Duodenal mucosa (tissue), 2 donors: ENCODE data around the gene NPW.
"Not testable (repeated sequence)": the region's sequence is repeated elsewhere in the genome, so short reads cannot be mapped to it uniquely, and the experiment has no call there.

Experiments
- H3K27ac ChIP-seq: one replicate; pipeline ENCODE4 v1.7.0; 2013; ENCODE audit warnings: low read depth, low read length
- H3K27me3 ChIP-seq, 2 donors: one replicate each; pipeline ENCODE4 v1.7.0; 2013; ENCODE audit warnings: low read length in 2 of 2, control low read depth in 1 of 2; ENCODE audit not compliant: insufficient read depth in 2 of 2, control insufficient read depth in 1 of 2
- H3K36me3 ChIP-seq, 2 donors: one replicate each; pipeline ENCODE4 v1.7.0; 2013; ENCODE audit warnings: low read length in 2 of 2, control low read depth in 1 of 2; ENCODE audit not compliant: insufficient read depth in 2 of 2, control insufficient read depth in 1 of 2
- H3K4me1 ChIP-seq, 2 donors: one replicate each; pipeline ENCODE4 v1.7.0; 2013; ENCODE audit warnings: low read length in 2 of 2, control low read depth in 1 of 2; ENCODE audit not compliant: insufficient read depth in 2 of 2, control insufficient read depth in 1 of 2
- H3K4me3 ChIP-seq, 2 donors: one replicate each; pipeline ENCODE4 v1.7.0; 2013; ENCODE audit warnings: low read length in 2 of 2, low read depth in 1 of 2
- H3K9ac ChIP-seq, 2 donors: one replicate each; pipeline ENCODE4 v1.7.0; 2013; ENCODE audit warnings: low read length in 2 of 2, low read depth in 1 of 2
- H3K9me3 ChIP-seq, 2 donors: one replicate each; pipeline ENCODE4 v1.7.0; 2013; ENCODE audit warnings: low read length in 2 of 2, control low read depth in 1 of 2; ENCODE audit not compliant: control insufficient read depth in 1 of 2

Gene NPW

GRCh38 chr16:2028620-2029220 is 9.1 kb downstream of the NPW start:
- H3K36me3 ChIP-seq, result no peaks in the 10 kb centered on the region
- no peak overlapping the region for H3K27ac ChIP-seq
- peak overlapping the region in 1 of 2 donors; percentile 10 for H3K9ac ChIP-seq
- H3K4me3 ChIP-seq, result peak overlapping the region in 1 of 2 donors; percentile 80
- H3K27me3 ChIP-seq, result no peaks in the 10 kb centered on the region
- H3K9me3 ChIP-seq, result no peaks in the 10 kb centered on the region
- peaks cover 1 to 22% of the 10 kb centered on the region in 2 donors for H3K4me1 ChIP-seq

- Histone ChIP-seq H3K36me3 (no peaks in the 10 kb centered on the region), H3K9ac (no peak overlapping the region), H3K4me3 (no peak overlapping the region), H3K27ac (no peak overlapping the region), H3K9me3 (no peaks in the 10 kb centered on the region), H3K27me3 (no peaks in the 10 kb centered on the region), H3K4me1 (peaks cover 4 to 17% of the 10 kb centered on the region in 2 donors)
These were observed 9.8 kb downstream of the NPW start for GRCh38 chr16:2029350-2029749.

GRCh38 chr16:2030036-2030435 is 10.5 kb downstream of the NPW start:
- Histone ChIP-seq H3K27me3 (no peaks in the 10 kb centered on the region), H3K4me3 (no peak overlapping the region), H3K36me3 (no peaks in the 10 kb centered on the region), H3K9ac (no peak overlapping the region), H3K4me1 (peaks cover 4 to 22% of the 10 kb centered on the region in 2 donors), H3K9me3 (no peaks in the 10 kb centered on the region), H3K27ac (no peak overlapping the region)

GRCh38 chr16:2031081-2031577 is 11.5 kb downstream of the NPW start:
- Histone ChIP-seq H3K27me3 (no peaks in the 10 kb centered on the region), H3K9me3 (no peaks in the 10 kb centered on the region), H3K4me1 (peaks cover 4 to 28% of the 10 kb centered on the region in 2 donors), H3K36me3 (no peaks in the 10 kb centered on the region), H3K4me3 (no peak overlapping the region), H3K27ac (peak overlapping the region; percentile 10), H3K9ac (no peak overlapping the region)

- Histone ChIP-seq H3K27ac (peak overlapping the region; percentile 84), H3K9ac (peak overlapping the region in 1 of 2 donors; percentile 48), H3K9me3 (no peaks in the 10 kb centered on the region), H3K27me3 (no peaks in the 10 kb centered on the region), H3K36me3 (no peaks in the 10 kb centered on the region), H3K4me1 (peaks cover 4 to 35% of the 10 kb centered on the region in 2 donors), H3K4me3 (no peak overlapping the region)
These were observed 12.9 kb downstream of the NPW start for GRCh38 chr16:2032285-2033056.

- H3K27ac ChIP-seq, result peak overlapping the region; percentile 84
- H3K27me3 ChIP-seq, result no peaks in the 10 kb centered on the region
- peaks cover 4 to 33% of the 10 kb centered on the region in 2 donors for H3K4me1 ChIP-seq
- peak overlapping the region; percentile 22 to 45 for H3K4me3 ChIP-seq
- H3K9ac ChIP-seq, result peak overlapping the region; percentile 38 to 48
- no peaks in the 10 kb centered on the region for H3K36me3 ChIP-seq
- H3K9me3 ChIP-seq, result no peaks in the 10 kb centered on the region
These were observed 13.7 kb downstream of the NPW start for GRCh38 chr16:2033057-2033908.

GRCh38 chr16:2033909-2034695 is 14.5 kb downstream of the NPW start:
- peak overlapping the region; percentile 84 for H3K27ac ChIP-seq
- not testable (repeated sequence) for H3K9me3 ChIP-seq, H3K27me3 ChIP-seq, H3K36me3 ChIP-seq
- peak overlapping the region; percentile 8 to 45 for H3K4me3 ChIP-seq
- peak overlapping the region in 1 of 2 donors; percentile 48 for H3K9ac ChIP-seq
- peaks cover 8 to 33% of the 10 kb centered on the region in 2 donors for H3K4me1 ChIP-seq

GRCh38 chr16:2034696-2035430 is 15.3 kb downstream of the NPW start:
- Histone ChIP-seq H3K36me3 (no peaks in the 10 kb centered on the region), H3K27ac (peak overlapping the region; percentile 67), H3K27me3 (no peaks in the 10 kb centered on the region), H3K4me1 (peaks cover 15 to 31% of the 10 kb centered on the region in 2 donors), H3K9me3 (no peaks in the 10 kb centered on the region), H3K9ac (no peak overlapping the region), H3K4me3 (no peak overlapping the region)
